Gastrocnemius medialis (tissue), 4 donors: ENCODE results near the gene TNN. TPM values are rescaled to one million over a fixed set of nuclear protein-coding genes. Genes with fewer than 3 reads are reported as not detected.
"Not testable (repeated sequence)": the region's sequence is repeated elsewhere in the genome, so short reads cannot be mapped to it uniquely, and the experiment has no call there.

Experiments
- ATAC-seq, 2 donors: fragments of 150-250 bp; one replicate each; pipeline ENCODE4 v1.9.1; 2016
- DNase-seq, 2 donors: peaks; one replicate each; pipeline ENCODE4 v3.0.0-alpha.2; 2019
- H3K27ac ChIP-seq, 4 donors: fragments of 200-600 bp; sonication (generic); 1 replicate in 1 of 4; 2 replicates in 3 of 4; pipeline ENCODE4 v1.5.1; 2016 to 2018; ENCODE audit warnings: mild to moderate bottlenecking in 2 of 4, moderate library complexity in 1 of 4
- H3K27me3 ChIP-seq, 3 donors: fragments of 200-600 bp; sonication (generic) in 2 of 3; 1 replicate in 1 of 3; 2 replicates in 2 of 3; pipeline versions ENCODE4 v1.5.1 to v1.6.0; 2016 to 2019; ENCODE audit warnings: mild to moderate bottlenecking in 1 of 3, moderate library complexity in 1 of 3
- H3K36me3 ChIP-seq, 2 donors: fragments of 200-600 bp; sonication (generic) in 1 of 2; one replicate each; pipeline ENCODE4 v1.5.1; 2017 to 2018
- H3K4me1 ChIP-seq, 2 donors: fragments of 200-600 bp; sonication (generic) in 1 of 2; one replicate each; pipeline ENCODE4 v1.5.1; 2016 to 2017; ENCODE audit warnings: mild to moderate bottlenecking in 2 of 2
- H3K4me3 ChIP-seq, 4 donors: fragments of 200-600 bp; sonication (generic) in 3 of 4; 1 replicate in 1 of 4; 2 replicates in 3 of 4; pipeline ENCODE4 v1.5.1; 2016 to 2019; ENCODE audit warnings: mild to moderate bottlenecking in 2 of 4
- H3K9me3 ChIP-seq, 3 donors: fragments of 200-600 bp; sonication (generic) in 2 of 3; 1 replicate in 1 of 3; 2 replicates in 2 of 3; pipeline ENCODE4 v1.5.1; 2016 to 2019
- POLR2A ChIP-seq, 2 donors: fragments of 450-650 bp; IDR thresholded peaks; one replicate each; pipeline ENCODE4 v1.6.1; 2017; ENCODE audit warnings: antibody characterized with exemption in 2 of 2, mild to moderate bottlenecking in 2 of 2, moderate library complexity in 2 of 2
- in situ Hi-C, 4 donors: fragments of 200-750 bp; cut with MboI; loops; one replicate each; pipeline versions ENCODE4 v1.15.0 to v1.8.0; 2017; ENCODE audit warnings: low sequenced_read_pairs in 4 of 4
- intact Hi-C: fragments of 100-400 bp; cut with DNase I; formaldehyde crosslinking; loops from one replicate; pipeline ENCODE4 v1.15.1; 2023; ENCODE audit warnings: low total_unique reads
- total RNA-seq, 4 donors: library from RNA; depleted of rRNA; stranded (reverse); fragments of >200 nt; gene quantifications; one replicate each; pipeline versions ENCODE4 v1.1.0 to v1.2.3, GENCODE V29; 2016
- TF ChIP-seq, protein P1 (sequence below), 5 experiments: fragments of 450-650 bp in 3 of 5; fragments of 200-600 bp in 2 of 5; sonication (generic) in 2 of 5; IDR thresholded peaks in 4 of 5; conservative IDR thresholded peaks in 1 of 5; 1 replicate in 4 of 5; 2 replicates in 1 of 5; pipeline ENCODE4 v1.5.1; 2016 to 2019; ENCODE audit warnings: antibody characterized with exemption in 5 of 5, mild to moderate bottlenecking in 3 of 5, moderate library complexity in 3 of 5

Gene TNN
- total RNA-seq = under 1 TPM in 1 of 4 donors, not detected in 3; 0.07 TPM

DNA sequence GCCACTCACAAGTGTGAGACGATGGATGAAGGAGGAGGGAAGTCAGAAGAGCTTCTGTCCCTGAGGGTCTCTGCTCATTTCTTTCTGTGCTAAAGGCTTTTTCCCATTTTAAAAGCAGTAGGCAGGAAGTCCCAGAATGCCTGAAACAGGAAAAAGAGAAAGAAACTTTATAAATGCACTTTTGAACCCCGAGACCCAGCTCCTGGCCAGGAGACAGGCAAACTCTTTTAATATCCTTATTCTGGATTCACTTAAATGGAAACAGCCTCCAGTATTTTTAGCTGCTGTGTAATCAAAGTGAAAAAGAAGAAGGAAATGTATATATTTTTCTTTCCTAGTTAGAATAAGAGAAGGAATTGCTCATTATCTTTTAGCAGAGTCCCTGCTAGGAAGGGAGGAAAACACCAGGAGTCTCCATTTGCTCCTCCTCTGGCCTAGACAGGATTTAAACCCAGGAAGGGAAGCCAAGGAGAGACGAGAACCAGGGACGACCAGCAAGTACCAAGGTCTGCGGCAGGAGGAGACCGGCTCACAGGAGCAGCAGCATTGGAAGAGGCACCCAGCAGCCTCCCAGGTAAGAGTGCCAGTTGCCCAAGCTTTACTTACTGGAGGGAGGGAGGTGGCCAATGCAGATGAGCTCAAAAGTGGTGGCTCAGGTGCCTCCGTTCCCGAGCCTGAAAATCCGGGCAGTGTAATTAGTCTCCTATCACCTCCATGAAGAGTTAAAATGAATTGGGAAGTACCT lies at the start of gene TNN:
Gene TNN, plus strand, starts transcription at position 472 of the 745 bp plus-strand sequence. CDS start 9,586 bp downstream, outside the sequence.
- TF ChIP-seq POLR2A (IDR thresholded peaks at IDR 0.05) = no peak
- TF ChIP-seq, protein P1, sequence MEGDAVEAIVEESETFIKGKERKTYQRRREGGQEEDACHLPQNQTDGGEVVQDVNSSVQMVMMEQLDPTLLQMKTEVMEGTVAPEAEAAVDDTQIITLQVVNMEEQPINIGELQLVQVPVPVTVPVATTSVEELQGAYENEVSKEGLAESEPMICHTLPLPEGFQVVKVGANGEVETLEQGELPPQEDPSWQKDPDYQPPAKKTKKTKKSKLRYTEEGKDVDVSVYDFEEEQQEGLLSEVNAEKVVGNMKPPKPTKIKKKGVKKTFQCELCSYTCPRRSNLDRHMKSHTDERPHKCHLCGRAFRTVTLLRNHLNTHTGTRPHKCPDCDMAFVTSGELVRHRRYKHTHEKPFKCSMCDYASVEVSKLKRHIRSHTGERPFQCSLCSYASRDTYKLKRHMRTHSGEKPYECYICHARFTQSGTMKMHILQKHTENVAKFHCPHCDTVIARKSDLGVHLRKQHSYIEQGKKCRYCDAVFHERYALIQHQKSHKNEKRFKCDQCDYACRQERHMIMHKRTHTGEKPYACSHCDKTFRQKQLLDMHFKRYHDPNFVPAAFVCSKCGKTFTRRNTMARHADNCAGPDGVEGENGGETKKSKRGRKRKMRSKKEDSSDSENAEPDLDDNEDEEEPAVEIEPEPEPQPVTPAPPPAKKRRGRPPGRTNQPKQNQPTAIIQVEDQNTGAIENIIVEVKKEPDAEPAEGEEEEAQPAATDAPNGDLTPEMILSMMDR (IDR thresholded peaks at IDR 0.05 in 4 of 5, conservative IDR thresholded peaks at IDR 0.05 in 1 of 5) = no peak
- no peaks in the 10 kb centered on the region for H3K36me3 ChIP-seq
- intact Hi-C loops = no loop called here
- H3K27me3 ChIP-seq = peaks cover 0 to 5% (median 2%) of the 10 kb centered on the region in 3 donors
- no peak within 1 kb of the TSS for H3K27ac ChIP-seq
- H3K9me3 ChIP-seq = no peaks in the 10 kb centered on the region
- no peak within 1 kb of the TSS for H3K4me3 ChIP-seq
- ATAC-seq (no peak), DNase-seq (no peak)
- in situ Hi-C loops = no loop called here
- H3K4me1 ChIP-seq = peaks cover 4 to 10% of the 10 kb centered on the region in 2 donors

GRCh38 chr1:175019524-175019923 lies 48.1 kb upstream of the TNN start:
- peaks cover 29 to 50% of the 10 kb centered on the region in 2 donors for H3K4me1 ChIP-seq
- peaks cover 0 to 28% of the 10 kb centered on the region in 2 donors for H3K36me3 ChIP-seq
- intact Hi-C loops = no loop called here

DNA sequence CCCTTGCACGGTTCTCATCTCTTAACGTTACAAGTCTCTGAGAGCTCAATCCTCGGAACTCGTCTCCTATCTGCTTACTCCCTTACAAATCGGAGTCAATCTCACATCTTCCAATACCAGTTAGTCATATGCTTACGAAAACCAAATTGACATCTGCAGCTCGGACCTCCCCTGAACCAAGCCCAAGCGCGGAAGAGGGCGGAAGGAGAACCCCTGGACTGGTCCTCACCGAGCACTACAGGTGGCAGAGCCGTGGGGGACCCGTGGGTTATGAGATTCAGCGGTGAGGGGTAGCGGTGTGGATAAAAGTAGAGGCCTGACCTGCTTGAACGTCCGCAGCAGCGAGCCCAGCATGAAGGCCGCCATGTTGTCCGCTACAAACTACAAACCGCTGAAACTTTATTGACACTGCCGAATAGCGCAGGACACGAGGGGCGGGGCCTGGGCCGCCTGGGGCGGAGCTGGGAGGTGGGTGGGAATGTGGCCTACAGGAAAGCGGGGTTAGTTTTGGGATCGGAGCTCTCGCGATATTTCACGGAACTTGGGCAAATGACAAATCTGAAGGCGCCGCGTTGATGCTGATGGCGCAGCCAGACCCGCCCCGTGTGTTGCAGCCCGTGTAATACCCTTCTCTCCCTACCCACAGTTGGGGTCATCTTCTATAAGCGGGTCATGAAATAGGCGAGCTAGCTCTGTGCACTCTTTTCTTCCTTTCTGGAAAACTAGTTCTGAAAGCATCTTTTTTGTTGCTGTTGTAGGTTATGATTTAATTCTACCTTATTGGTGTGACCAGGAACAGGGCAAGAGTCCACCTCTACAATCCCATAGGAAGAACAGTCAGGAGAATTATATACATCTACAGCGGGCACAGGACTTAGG lies 44.4 kb upstream of the TNN start, which contains the start of gene MRPS14:
Gene MRPS14, minus strand, starts transcription at position 383 of the 879 bp plus-strand sequence. Its CDS starts 17 bp downstream, at position 366.
- intact Hi-C loops (loop anchor here (1.0 to 10.0 kb wide), 3 partner anchors 24 to 292 kb away; partner anchors contain the start of genes CACYBP and KIAA0040), in situ Hi-C loops (loop anchor here in 1 of 4 donors (10.0 kb wide), 1 partner anchor 302 kb away; no protein-coding TSS in a partner anchor)
- Histone ChIP-seq H3K4me3 (peak within 1 kb of the TSS; percentile 93 to 99 (median 98)), H3K27me3 (no peaks in the 10 kb centered on the region), H3K9me3 (no peaks in the 10 kb centered on the region), H3K27ac (peak within 1 kb of the TSS; percentile 88 to 95 (median 90)), H3K4me1 (peaks cover 15 to 22% of the 10 kb centered on the region in 2 donors), H3K36me3 (peaks cover 0 to 2% of the 10 kb centered on the region in 2 donors)
- TF ChIP-seq POLR2A (IDR thresholded peaks at IDR 0.05) = peak; percentile 84 to 86
- TF ChIP-seq, protein P1 (IDR thresholded peaks at IDR 0.05 in 4 of 5, conservative IDR thresholded peaks at IDR 0.05 in 1 of 5) = no peak
- ATAC-seq = peak; percentile 98
- peak; percentile 95 to 98 for DNase-seq

More at GRCh38 chr1:175019524-175019923, 48.1 kb upstream of the TNN start:
- Histone ChIP-seq H3K27me3 (no peaks in the 10 kb centered on the region), H3K27ac (no peak overlapping the region), H3K4me3 (no peak overlapping the region), H3K9me3 (no peaks in the 10 kb centered on the region)
- DNase-seq = no peak
- ATAC-seq = no peak
- TF ChIP-seq, protein P1 (IDR thresholded peaks at IDR 0.05 in 4 of 5, conservative IDR thresholded peaks at IDR 0.05 in 1 of 5) = no peak
- TF ChIP-seq POLR2A (IDR thresholded peaks at IDR 0.05) = no peak
- in situ Hi-C loops = no loop called here

DNA sequence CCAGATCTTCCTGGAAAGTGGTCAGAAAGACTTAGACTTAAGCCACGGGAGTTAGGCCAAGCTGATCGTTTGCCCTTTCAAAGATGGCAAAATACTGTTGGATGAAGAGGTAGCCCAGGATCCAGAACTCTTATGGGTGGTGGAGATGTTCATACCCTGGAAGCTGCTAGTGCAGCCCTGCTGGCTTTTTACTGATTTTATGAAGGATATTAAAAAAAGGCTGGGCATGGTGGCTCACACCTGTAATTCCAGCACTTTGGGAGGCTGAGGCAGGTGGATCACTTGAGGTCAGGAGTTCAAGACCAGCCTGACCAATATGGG lies 43.8 kb upstream of the TNN start:
- H3K36me3 ChIP-seq, DNase-seq, H3K9me3 ChIP-seq, H3K27me3 ChIP-seq: not testable (repeated sequence)
- intact Hi-C loops = loop anchor here (1.0 to 10.0 kb wide), 3 partner anchors 25 to 291 kb away; partner anchors contain the start of genes CACYBP and KIAA0040
- peak overlapping the region; percentile 93 to 99 (median 98) for H3K4me3 ChIP-seq
- ATAC-seq = peak in 1 of 2 donors; percentile 4
- in situ Hi-C loops = loop anchor here in 1 of 4 donors (10.0 kb wide), 1 partner anchor 301 kb away; no protein-coding TSS in a partner anchor
- H3K27ac ChIP-seq = peak overlapping the region; percentile 88 to 95 (median 90)
- peaks cover 15 to 22% of the 10 kb centered on the region in 2 donors for H3K4me1 ChIP-seq
